ENCODE results near the gene MYO1B. TPM values are rescaled to one million over a fixed set of nuclear protein-coding genes. Genes with fewer than 3 reads are reported as not detected.
A peak's percentile ranks its signal among the peaks of the same experiment; 100 is the strongest.

Gene MYO1B
- total RNA-seq, 1 donor: 246 TPM

- Histone ChIP-seq H3K79me2 (ENCODE audit: insufficient read depth, low read length) (no peaks in the 10 kb centered on the region), H4K20me1 (ENCODE audit: insufficient read depth, low read length) (no peaks in the 10 kb centered on the region), H3K36me3 (ENCODE audit: insufficient read depth, low read length) (no peaks in the 10 kb centered on the region), H3K4me2 (ENCODE audit: insufficient read depth, low read length) (no peak overlapping the region), H3K4me3 (ENCODE audit: insufficient read depth, low read length) (no peak overlapping the region), H3K9me3 (ENCODE audit: low read depth, low read length) (no peaks in the 10 kb centered on the region), H3K27ac (ENCODE audit: low read depth, low read length) (no peak overlapping the region), H3K4me1 (ENCODE audit: insufficient read depth, low read length) (peaks cover 22% of the 10 kb centered on the region), H2AFZ (ENCODE audit: low read length) (no peak overlapping the region), H3K27me3 (ENCODE audit: insufficient read depth, low read length) (no peaks in the 10 kb centered on the region)
- DNase-seq (ENCODE audit: insufficient read length, low spot score, missing footprints): no peak
- TF ChIP-seq CTCF (IDR thresholded peaks at IDR 0.05; ENCODE audit: extremely low read depth, low read depth, low read length): no peak
Observed at GRCh38 chr2:191225126-191225525, 20.1 kb upstream of the MYO1B start.

DNA sequence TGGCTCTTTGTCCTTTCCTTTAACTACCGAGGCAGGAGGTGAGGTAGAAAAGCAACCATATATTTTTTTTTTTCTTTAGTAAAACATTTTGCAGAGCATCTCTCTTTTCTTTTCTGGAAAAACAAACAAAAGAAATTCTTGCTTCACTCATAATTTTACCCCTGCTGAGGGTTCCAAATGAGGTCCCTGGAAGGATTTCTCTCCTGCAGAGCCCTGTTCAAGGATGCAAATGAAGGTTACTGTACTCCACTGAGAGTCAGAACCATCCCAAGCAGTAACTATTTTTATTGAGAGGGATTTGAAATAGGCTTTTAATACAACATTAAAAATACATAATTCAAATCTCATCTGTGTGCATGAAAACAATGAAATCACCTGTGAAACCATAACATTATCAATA, 19.5 kb upstream of the MYO1B start:
- no peak overlapping the region for H3K4me2 ChIP-seq (ENCODE audit: insufficient read depth, low read length)

GRCh38 chr2:191226196-191226595, 19.0 kb upstream of the MYO1B start:
- H3K4me1 ChIP-seq (ENCODE audit: insufficient read depth, low read length): peaks cover 31% of the 10 kb centered on the region
- H3K4me3 ChIP-seq (ENCODE audit: insufficient read depth, low read length): no peak overlapping the region
- TF ChIP-seq CTCF (IDR thresholded peaks at IDR 0.05; ENCODE audit: extremely low read depth, low read depth, low read length): no peak
- no peak overlapping the region for H3K27ac ChIP-seq (ENCODE audit: low read depth, low read length)
- H3K36me3 ChIP-seq (ENCODE audit: insufficient read depth, low read length): no peaks in the 10 kb centered on the region
- H3K4me2 ChIP-seq (ENCODE audit: insufficient read depth, low read length): no peak overlapping the region
- no peak overlapping the region for H2AFZ ChIP-seq (ENCODE audit: low read length)
- no peaks in the 10 kb centered on the region for H4K20me1 ChIP-seq (ENCODE audit: insufficient read depth, low read length)
- H3K79me2 ChIP-seq (ENCODE audit: insufficient read depth, low read length): no peaks in the 10 kb centered on the region
- H3K27me3 ChIP-seq (ENCODE audit: insufficient read depth, low read length): no peaks in the 10 kb centered on the region
- no peaks in the 10 kb centered on the region for H3K9me3 ChIP-seq (ENCODE audit: low read depth, low read length)
- no peak for DNase-seq (ENCODE audit: insufficient read length, low spot score, missing footprints)

More for the DNA sequence above, 19.5 kb upstream of the MYO1B start:
- H3K4me3 ChIP-seq (ENCODE audit: insufficient read depth, low read length): no peak overlapping the region
- TF ChIP-seq CTCF (IDR thresholded peaks at IDR 0.05; ENCODE audit: extremely low read depth, low read depth, low read length): no peak
- no peaks in the 10 kb centered on the region for H3K27me3 ChIP-seq (ENCODE audit: insufficient read depth, low read length)
- no peak overlapping the region for H2AFZ ChIP-seq (ENCODE audit: low read length)
- DNase-seq (ENCODE audit: insufficient read length, low spot score, missing footprints): no peak
- H3K9me3 ChIP-seq (ENCODE audit: low read depth, low read length): no peaks in the 10 kb centered on the region
- H4K20me1 ChIP-seq (ENCODE audit: insufficient read depth, low read length): no peaks in the 10 kb centered on the region
- no peak overlapping the region for H3K27ac ChIP-seq (ENCODE audit: low read depth, low read length)
- peaks cover 27% of the 10 kb centered on the region for H3K4me1 ChIP-seq (ENCODE audit: insufficient read depth, low read length)
- no peaks in the 10 kb centered on the region for H3K36me3 ChIP-seq (ENCODE audit: insufficient read depth, low read length)
- H3K79me2 ChIP-seq (ENCODE audit: insufficient read depth, low read length): no peaks in the 10 kb centered on the region

GRCh38 chr2:191228333-191228732, 16.9 kb upstream of the MYO1B start:
- Histone ChIP-seq H3K4me1 (ENCODE audit: insufficient read depth, low read length) (peaks cover 38% of the 10 kb centered on the region), H3K4me3 (ENCODE audit: insufficient read depth, low read length) (no peak overlapping the region), H3K27me3 (ENCODE audit: insufficient read depth, low read length) (no peaks in the 10 kb centered on the region), H3K27ac (ENCODE audit: low read depth, low read length) (no peak overlapping the region), H3K79me2 (ENCODE audit: insufficient read depth, low read length) (no peaks in the 10 kb centered on the region), H3K4me2 (ENCODE audit: insufficient read depth, low read length) (no peak overlapping the region), H3K9me3 (ENCODE audit: low read depth, low read length) (no peaks in the 10 kb centered on the region), H3K36me3 (ENCODE audit: insufficient read depth, low read length) (no peaks in the 10 kb centered on the region), H4K20me1 (ENCODE audit: insufficient read depth, low read length) (no peaks in the 10 kb centered on the region), H2AFZ (ENCODE audit: low read length) (peak overlapping the region; percentile 47)
- DNase-seq (ENCODE audit: insufficient read length, low spot score, missing footprints): no peak
- no peak for TF ChIP-seq CTCF (IDR thresholded peaks at IDR 0.05; ENCODE audit: extremely low read depth, low read depth, low read length)

Data from osteoblast (primary cell).